Measurements from ENCODE around the gene IL3RA.
"Not testable (repeated sequence)": the region's sequence is repeated elsewhere in the genome, so short reads cannot be mapped to it uniquely, and the experiment has no call there.

The IL3RA gene

DNA sequence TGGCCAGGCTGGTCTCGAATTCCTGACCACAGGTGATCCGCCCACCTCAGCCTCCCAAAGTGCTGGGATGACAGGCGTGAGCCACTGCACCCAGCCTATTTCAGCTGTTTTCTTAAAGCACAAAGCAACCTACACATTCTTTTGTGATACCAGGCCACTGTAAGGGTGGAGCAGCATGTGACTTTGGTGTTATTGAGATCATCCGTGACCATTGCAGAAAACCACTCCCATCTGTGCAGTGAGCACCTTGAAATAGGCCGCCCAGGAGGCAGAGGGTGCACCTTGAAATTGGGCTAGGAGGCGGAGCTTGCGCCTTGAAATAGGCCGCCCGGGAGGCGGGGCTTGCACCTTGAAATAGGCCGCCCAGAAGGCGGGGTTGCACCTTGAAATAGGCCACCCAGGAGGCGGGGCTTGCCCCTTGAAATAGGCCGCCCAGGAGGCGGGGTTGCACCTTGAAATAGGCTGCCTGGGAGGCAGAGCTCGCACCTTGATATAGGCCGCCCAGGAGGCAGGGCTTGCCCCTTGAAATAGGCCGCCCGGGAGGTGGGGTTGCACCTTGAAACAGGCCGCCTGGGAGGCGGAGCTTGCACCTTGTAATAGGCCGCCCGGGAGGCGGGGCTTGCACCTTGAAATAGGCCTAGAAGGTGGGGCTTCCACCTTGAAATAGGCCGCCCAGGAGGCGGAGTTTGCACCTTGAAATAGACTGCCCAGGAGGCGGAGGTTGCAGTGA lies 64.3 kb downstream of the IL3RA start:
- no peak for DNase-seq

GRCh38 chrX:1401611-1402430 lies 65.2 kb downstream of the IL3RA start:
- DNase-seq: no peak

DNA sequence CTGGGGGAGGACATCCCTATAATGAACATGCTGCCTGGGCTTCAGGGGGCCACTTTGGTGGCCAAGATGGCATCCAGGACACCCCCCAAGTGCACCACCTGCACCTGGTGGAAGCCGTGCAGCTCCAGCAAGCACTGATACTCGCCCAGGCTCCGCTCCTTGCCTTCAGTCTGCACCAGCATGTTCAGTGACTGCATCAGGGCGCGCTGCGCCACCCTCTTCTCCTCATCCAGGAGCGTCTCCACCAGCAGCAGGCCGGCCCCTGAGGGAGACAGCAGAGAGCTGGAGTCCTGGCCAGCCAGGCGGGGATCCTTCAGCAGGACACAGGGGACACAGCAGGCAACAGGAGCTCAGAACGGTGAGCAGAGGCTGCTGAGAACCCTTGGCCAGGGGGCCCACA lies 66.6 kb downstream of the IL3RA start:
- no peak for DNase-seq

DNA sequence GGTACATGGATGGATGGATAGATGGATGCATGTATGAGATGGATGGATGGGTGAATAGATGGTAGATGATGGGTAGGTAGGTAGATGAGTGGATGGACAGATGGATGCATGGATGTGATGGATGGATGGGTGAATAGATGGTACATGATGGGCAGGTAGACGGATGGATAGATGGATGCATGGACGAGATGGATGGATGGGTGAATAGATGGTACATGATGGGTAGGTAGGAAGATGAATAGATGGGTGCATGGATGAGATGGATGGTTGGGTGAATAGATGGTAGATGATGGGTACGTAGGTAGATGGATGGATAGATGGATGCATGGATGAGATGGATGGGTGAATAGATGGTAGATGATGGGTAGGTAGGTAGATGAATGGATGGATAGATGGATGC lies 67.3 kb downstream of the IL3RA start:
- DNase-seq: not testable (repeated sequence)

GRCh38 chrX:1405769-1406168 lies 69.2 kb downstream of the IL3RA start:
- not testable (repeated sequence) for DNase-seq

GRCh38 chrX:1407035-1407434 lies 70.5 kb downstream of the IL3RA start:
- DNase-seq: no peak

GRCh38 chrX:1411326-1411725 lies 74.7 kb downstream of the IL3RA start:
- DNase-seq: no peak

- no peak for DNase-seq
These were observed 76.1 kb downstream of the IL3RA start for GRCh38 chrX:1412551-1413161.

GRCh38 chrX:1416327-1416784 lies 79.8 kb downstream of the IL3RA start:
- DNase-seq: no peak

- DNase-seq: no peak
These were observed 80.6 kb downstream of the IL3RA start for GRCh38 chrX:1416965-1417760.

GRCh38 chrX:1417921-1418771 lies 81.6 kb downstream of the IL3RA start:
- DNase-seq: no peak

DNA sequence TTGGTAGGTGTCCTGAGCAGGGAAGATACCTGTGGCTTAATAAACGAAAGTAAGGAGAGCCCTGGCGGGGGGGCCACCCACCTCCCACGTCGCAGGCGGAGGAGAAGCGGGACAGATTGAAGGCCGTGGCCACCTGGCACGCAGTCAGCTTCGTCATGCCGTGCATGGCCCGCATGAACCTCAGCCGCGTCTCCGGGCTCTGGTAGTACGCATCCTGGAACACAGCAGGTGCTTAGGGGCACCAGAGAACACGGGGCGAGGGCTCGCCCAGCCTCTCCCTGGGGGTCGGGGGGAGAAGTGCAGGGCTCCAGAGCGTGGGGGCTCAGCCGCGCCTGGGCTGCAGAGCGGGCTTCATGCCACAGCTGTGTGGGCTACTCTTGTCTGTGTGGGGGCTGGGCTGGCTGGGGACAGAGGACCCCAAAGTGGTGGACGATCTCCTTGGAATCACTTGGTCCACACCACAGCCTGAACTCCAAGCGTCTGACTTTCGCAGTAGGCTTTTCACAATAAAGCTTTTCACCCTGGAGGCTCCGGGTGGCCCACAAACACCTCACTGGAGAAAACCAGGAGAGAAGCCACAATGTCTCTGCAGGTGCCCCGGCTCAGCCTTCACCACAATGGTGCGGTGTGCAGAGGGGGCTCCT lies 82.4 kb downstream of the IL3RA start:
- DNase-seq: no peak

- DNase-seq: no peak
These were observed 83.2 kb downstream of the IL3RA start for GRCh38 chrX:1419545-1420355.

- no peak for DNase-seq
These were observed 83.8 kb downstream of the IL3RA start for GRCh38 chrX:1420371-1420770.

GRCh38 chrX:1421433-1422134 lies 85.0 kb downstream of the IL3RA start:
- no peak for DNase-seq

GRCh38 chrX:1422135-1422465 lies 85.5 kb downstream of the IL3RA start:
- DNase-seq: no peak

GRCh38 chrX:1423215-1423614 lies 86.6 kb downstream of the IL3RA start:
- no peak for DNase-seq

DNA sequence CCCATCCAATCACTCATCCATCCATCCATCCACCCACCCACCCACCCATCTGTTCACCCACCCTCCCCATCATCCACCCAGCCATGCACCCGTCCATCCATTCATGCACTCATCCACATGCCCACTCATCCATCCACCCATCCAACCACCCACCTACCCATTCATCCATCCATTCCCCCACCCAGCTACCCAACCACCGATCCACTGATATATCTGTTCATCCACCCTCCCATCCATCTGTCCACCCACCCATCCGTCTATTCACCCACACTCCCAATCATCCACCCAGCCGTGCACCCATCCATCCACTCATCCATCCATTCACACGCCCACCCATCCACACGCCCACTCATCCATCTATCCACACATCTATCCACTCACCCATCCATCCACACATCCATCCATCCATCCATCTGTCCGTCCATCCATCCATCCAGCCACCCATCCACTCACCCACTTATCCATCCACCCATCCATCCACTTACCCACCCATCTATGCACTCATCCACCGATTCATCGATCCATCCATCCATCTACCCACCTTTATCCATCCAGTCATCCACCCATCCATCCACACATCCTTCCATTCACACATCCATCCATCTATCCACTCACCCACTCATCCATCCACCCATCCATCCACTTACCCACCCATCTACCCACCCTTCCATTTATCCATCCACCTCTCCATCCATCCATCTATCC lies 87.7 kb downstream of the IL3RA start:
- no peak for DNase-seq

GRCh38 chrX:1425381-1425780 lies 88.8 kb downstream of the IL3RA start:
- no peak for DNase-seq
